K562 (cell line): ENCODE results near the gene L3HYPDH. TPM values are rescaled to one million over a fixed set of nuclear protein-coding genes. Genes with fewer than 3 reads are reported as not detected.

ENCODE experiments used
- CBX8 ChIP-seq: fragments of 200-600 bp; sonication (generic); IDR thresholded peaks from 2 replicates; pipeline ENCODE4 v1.6.1; 2012; ENCODE audit warnings: borderline replicate concordance, mixed run types, low read depth, mild to moderate bottlenecking, moderate library complexity, mixed read lengths, low read length, control low read depth, inconsistent platforms; ENCODE audit not compliant: poor library complexity, severe bottlenecking; ENCODE audit errors: extremely low read depth
- CEBPG ChIP-seq, 3 experiments: fragments of 200-800 bp in 1 of 3; sonication (Bioruptor generic) in 1 of 3; sonication (generic) in 1 of 3; formaldehyde crosslinking in 1 of 3; IDR thresholded peaks in 2 of 3; conservative IDR thresholded peaks in 1 of 3; 2 replicates each; pipeline versions ENCODE4 v1.6.1 to v1.8.0; 2016 to 2022; ENCODE audit warnings: missing compliant biosample characterization in 2 of 3, missing genetic modification characterization in 2 of 3, mild to moderate bottlenecking in 1 of 3, missing genetic modification reagents in 1 of 3
- ELF1 ChIP-seq: fragments of 200-800 bp; sonication (Bioruptor generic); IDR thresholded peaks from 2 replicates; pipeline ENCODE4 v1.6.1; 2016; ENCODE audit warnings: missing genetic modification characterization, missing compliant biosample characterization
- MCM7 ChIP-seq, 2 experiments: fragments of 450-650 bp; IDR thresholded peaks; 2 replicates each; pipeline ENCODE4 v1.6.1; 2016 to 2018
- RBM39 ChIP-seq: fragments of 200-400 bp; formaldehyde crosslinking; optimal IDR thresholded peaks from 2 replicates; pipeline ENCODE3; 2018; ENCODE audit warnings: low read depth, low read length
- RUNX1 ChIP-seq: sonication (generic); IDR thresholded peaks from 2 replicates; pipeline ENCODE4 v1.6.1; 2016; ENCODE audit warnings: antibody characterized with exemption, low read depth
- SNRNP70 ChIP-seq: fragments of 200-400 bp; formaldehyde crosslinking; optimal IDR thresholded peaks from 2 replicates; pipeline ENCODE3; 2017; ENCODE audit warnings: low read depth, low read length
- SRF ChIP-seq, 2 experiments: fragments of 250-450, 450-650 bp in 1 of 2; sonication (Bioruptor Pico) in 1 of 2; sonication (generic) in 1 of 2; formaldehyde crosslinking; IDR thresholded peaks; 2 replicates each; pipeline versions ENCODE4 v1.5.0 to v1.5.1; 2020 to 2022; ENCODE audit warnings: mild to moderate bottlenecking in 1 of 2, missing genetic modification reagents in 1 of 2
- ZNF175 ChIP-seq: fragments of 200-800 bp; sonication (Bioruptor generic); IDR thresholded peaks from 2 replicates; pipeline ENCODE4 v1.6.1; 2016; ENCODE audit warnings: low read depth, mild to moderate bottlenecking, missing genetic modification characterization, missing compliant biosample characterization
- polyA plus RNA-seq, 8 experiments: library from polyadenylated mRNA; depleted of rRNA in 4 of 8; stranded (reverse) in 5 of 8; unstranded in 3 of 8; fragments of >200 nt; fragmentation: Nextera tagmentation in 2 of 8; fragmentation: Illumina TruSeq in 1 of 8; extraction: Ambion mirVana in 2 of 8; extraction: Trizol in 1 of 8; gene quantifications; 2 replicates each; pipeline versions ENCODE4 v1.2.1 to v1.2.3, GENCODE V29; 2011 to 2014; ENCODE audit warnings: inconsistent platforms in 1 of 8, missing spikeins in 1 of 8
- total RNA-seq, 7 experiments: library from RNA; depleted of rRNA in 6 of 7; stranded (reverse); fragments of >200 nt in 6 of 7; fragmentation: Illumina TruSeq in 2 of 7; extraction: Trizol in 2 of 7; gene quantifications; 2 replicates each; pipeline versions ENCODE4 v1.2.1 to v1.2.3, GENCODE V29; 2011 to 2021; ENCODE audit warnings: low replicate concordance in 1 of 7
- TF ChIP-seq, protein P1 (sequence below), 2 experiments: fragments of 450-650 bp in 1 of 2; IDR thresholded peaks; 2 replicates each; pipeline ENCODE4 v1.6.1; 2011 to 2017; ENCODE audit warnings: low read depth in 2 of 2, antibody characterized with exemption in 1 of 2, borderline replicate concordance in 1 of 2, low read length in 1 of 2, mild to moderate bottlenecking in 1 of 2, mixed read lengths in 1 of 2; ENCODE audit not compliant: control insufficient read depth in 1 of 2
- TF ChIP-seq, protein P2 (sequence below): sonication (generic); formaldehyde crosslinking; IDR thresholded peaks from 2 replicates; pipeline ENCODE4 v1.8.0; 2023; ENCODE audit warnings: mild to moderate bottlenecking, missing genetic modification reagents
- TF ChIP-seq, protein P3 (sequence below), 2 experiments: fragments of 150-350 bp in 1 of 2; IDR thresholded peaks; 2 replicates each; pipeline ENCODE4 v1.6.1; 2012 to 2016; ENCODE audit warnings: low read depth in 2 of 2, low read length in 2 of 2, mild to moderate bottlenecking in 1 of 2, moderate library complexity in 1 of 2

Gene L3HYPDH
- total and polyA plus RNA-seq, 9 of the 15 experiments (the other 6 are each of a cell fraction or from before 2014, with no cell fraction given), result 12.8 to 36.5 (median 19.3) TPM

DNA sequence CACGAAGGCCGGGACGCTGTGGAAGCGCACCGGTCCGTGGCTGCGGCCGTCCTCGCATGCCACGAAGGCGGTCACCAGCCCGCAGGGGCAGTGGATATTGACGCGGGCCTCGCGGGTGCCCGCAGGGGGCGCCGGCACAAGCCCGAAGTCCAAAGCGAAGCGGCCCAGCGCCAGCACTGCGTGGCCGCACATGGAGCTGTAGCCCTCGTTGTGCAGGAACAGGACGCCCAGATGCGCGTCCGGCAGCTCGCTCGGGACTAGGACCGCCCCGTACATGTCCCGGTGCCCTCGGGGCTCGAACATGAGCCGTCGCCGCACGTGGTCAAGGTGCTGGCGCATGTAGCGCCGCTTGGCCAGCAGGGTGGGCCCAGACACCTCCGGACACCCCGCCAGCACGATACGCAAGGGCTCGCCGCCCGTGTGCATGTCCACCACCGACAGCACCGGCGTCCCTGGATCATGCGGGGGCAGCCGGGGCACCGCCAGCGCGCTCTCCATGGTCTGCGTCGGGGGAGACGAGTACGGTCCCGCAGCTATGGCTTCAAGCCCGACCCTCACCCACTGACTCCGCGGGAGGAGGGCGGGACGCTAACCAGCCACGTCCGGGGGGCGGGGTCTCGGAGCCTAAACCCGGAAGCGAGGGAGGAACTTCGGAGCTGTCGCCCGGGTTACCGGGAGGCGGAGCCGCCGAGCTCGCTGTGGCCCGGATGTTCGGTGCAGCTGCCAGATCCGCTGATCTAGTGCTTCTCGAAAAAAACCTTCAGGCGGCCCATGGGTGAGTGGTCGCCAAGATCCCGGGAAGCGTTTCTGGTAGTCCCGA lies at the start of gene L3HYPDH, which contains the start of gene JKAMP (continued):
- TF ChIP-seq, protein P1, sequence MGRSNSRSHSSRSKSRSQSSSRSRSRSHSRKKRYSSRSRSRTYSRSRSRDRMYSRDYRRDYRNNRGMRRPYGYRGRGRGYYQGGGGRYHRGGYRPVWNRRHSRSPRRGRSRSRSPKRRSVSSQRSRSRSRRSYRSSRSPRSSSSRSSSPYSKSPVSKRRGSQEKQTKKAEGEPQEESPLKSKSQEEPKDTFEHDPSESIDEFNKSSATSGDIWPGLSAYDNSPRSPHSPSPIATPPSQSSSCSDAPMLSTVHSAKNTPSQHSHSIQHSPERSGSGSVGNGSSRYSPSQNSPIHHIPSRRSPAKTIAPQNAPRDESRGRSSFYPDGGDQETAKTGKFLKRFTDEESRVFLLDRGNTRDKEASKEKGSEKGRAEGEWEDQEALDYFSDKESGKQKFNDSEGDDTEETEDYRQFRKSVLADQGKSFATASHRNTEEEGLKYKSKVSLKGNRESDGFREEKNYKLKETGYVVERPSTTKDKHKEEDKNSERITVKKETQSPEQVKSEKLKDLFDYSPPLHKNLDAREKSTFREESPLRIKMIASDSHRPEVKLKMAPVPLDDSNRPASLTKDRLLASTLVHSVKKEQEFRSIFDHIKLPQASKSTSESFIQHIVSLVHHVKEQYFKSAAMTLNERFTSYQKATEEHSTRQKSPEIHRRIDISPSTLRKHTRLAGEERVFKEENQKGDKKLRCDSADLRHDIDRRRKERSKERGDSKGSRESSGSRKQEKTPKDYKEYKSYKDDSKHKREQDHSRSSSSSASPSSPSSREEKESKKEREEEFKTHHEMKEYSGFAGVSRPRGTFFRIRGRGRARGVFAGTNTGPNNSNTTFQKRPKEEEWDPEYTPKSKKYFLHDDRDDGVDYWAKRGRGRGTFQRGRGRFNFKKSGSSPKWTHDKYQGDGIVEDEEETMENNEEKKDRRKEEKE (IDR thresholded peaks at IDR 0.05; ENCODE audit: borderline replicate concordance in 1 of 2, control insufficient read depth in 1 of 2, low read depth in 2 of 2, low read length in 1 of 2), result no peak
- TF ChIP-seq ELF1 (tag) (peak; percentile 93), SNRNP70 (no peak), RBM39 (no peak), ZNF175 (no peak), MCM7 (IDR thresholded peaks at IDR 0.05) (no peak), RUNX1 (no peak), SRF (CRISPR knock-in tag; IDR thresholded peaks at IDR 0.05) (peak in 1 of 2 experiments; percentile 63; a peak in 2 of 4 replicates), CEBPG (CRISPR knock-in tag; IDR thresholded peaks at IDR 0.05) (no peak), CEBPG (tag; conservative IDR thresholded peaks at IDR 0.05 in 1 of 2, IDR thresholded peaks at IDR 0.05 in 1 of 2) (no peak), CBX8 (no peak)
- TF ChIP-seq, protein P2, sequence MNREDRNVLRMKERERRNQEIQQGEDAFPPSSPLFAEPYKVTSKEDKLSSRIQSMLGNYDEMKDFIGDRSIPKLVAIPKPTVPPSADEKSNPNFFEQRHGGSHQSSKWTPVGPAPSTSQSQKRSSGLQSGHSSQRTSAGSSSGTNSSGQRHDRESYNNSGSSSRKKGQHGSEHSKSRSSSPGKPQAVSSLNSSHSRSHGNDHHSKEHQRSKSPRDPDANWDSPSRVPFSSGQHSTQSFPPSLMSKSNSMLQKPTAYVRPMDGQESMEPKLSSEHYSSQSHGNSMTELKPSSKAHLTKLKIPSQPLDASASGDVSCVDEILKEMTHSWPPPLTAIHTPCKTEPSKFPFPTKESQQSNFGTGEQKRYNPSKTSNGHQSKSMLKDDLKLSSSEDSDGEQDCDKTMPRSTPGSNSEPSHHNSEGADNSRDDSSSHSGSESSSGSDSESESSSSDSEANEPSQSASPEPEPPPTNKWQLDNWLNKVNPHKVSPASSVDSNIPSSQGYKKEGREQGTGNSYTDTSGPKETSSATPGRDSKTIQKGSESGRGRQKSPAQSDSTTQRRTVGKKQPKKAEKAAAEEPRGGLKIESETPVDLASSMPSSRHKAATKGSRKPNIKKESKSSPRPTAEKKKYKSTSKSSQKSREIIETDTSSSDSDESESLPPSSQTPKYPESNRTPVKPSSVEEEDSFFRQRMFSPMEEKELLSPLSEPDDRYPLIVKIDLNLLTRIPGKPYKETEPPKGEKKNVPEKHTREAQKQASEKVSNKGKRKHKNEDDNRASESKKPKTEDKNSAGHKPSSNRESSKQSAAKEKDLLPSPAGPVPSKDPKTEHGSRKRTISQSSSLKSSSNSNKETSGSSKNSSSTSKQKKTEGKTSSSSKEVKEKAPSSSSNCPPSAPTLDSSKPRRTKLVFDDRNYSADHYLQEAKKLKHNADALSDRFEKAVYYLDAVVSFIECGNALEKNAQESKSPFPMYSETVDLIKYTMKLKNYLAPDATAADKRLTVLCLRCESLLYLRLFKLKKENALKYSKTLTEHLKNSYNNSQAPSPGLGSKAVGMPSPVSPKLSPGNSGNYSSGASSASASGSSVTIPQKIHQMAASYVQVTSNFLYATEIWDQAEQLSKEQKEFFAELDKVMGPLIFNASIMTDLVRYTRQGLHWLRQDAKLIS (CRISPR knock-in tag), result peak; percentile 95
- TF ChIP-seq, protein P3, sequence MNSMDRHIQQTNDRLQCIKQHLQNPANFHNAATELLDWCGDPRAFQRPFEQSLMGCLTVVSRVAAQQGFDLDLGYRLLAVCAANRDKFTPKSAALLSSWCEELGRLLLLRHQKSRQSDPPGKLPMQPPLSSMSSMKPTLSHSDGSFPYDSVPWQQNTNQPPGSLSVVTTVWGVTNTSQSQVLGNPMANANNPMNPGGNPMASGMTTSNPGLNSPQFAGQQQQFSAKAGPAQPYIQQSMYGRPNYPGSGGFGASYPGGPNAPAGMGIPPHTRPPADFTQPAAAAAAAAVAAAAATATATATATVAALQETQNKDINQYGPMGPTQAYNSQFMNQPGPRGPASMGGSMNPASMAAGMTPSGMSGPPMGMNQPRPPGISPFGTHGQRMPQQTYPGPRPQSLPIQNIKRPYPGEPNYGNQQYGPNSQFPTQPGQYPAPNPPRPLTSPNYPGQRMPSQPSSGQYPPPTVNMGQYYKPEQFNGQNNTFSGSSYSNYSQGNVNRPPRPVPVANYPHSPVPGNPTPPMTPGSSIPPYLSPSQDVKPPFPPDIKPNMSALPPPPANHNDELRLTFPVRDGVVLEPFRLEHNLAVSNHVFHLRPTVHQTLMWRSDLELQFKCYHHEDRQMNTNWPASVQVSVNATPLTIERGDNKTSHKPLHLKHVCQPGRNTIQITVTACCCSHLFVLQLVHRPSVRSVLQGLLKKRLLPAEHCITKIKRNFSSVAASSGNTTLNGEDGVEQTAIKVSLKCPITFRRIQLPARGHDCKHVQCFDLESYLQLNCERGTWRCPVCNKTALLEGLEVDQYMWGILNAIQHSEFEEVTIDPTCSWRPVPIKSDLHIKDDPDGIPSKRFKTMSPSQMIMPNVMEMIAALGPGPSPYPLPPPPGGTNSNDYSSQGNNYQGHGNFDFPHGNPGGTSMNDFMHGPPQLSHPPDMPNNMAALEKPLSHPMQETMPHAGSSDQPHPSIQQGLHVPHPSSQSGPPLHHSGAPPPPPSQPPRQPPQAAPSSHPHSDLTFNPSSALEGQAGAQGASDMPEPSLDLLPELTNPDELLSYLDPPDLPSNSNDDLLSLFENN (IDR thresholded peaks at IDR 0.05; ENCODE audit: low read depth in 2 of 2, low read length in 2 of 2), result no peak
